NCI-H2227 treated with DMSO at 0.1 percent for 48 hours (cell line): ENCODE measurements around the gene CLMN.

Experiments
- DNase-seq: peaks from one replicate; lab custom pipeline; 2025; lab: John Stamatoyannopoulos, UW

The CLMN gene

GRCh38 chr14:95303552-95303951 is 16.2 kb downstream of the CLMN start:
- DNase-seq: no peak

- no peak for DNase-seq
These were observed 16.8 kb downstream of the CLMN start for GRCh38 chr14:95302667-95303506.

- DNase-seq: no peak
These were observed 18.1 kb downstream of the CLMN start for GRCh38 chr14:95301527-95302187.

GRCh38 chr14:95300697-95301526 is 18.8 kb downstream of the CLMN start:
- no peak for DNase-seq

- DNase-seq: no peak
These were observed 19.6 kb downstream of the CLMN start for GRCh38 chr14:95300002-95300696.

- no peak for DNase-seq
These were observed 20.4 kb downstream of the CLMN start for GRCh38 chr14:95299271-95299670.

- DNase-seq: no peak
These were observed 21.9 kb downstream of the CLMN start for GRCh38 chr14:95297832-95298231.

- no peak for DNase-seq
These were observed 22.7 kb downstream of the CLMN start for GRCh38 chr14:95296966-95297365.

GRCh38 chr14:95295600-95296376 is 23.9 kb downstream of the CLMN start:
- no peak for DNase-seq

- DNase-seq: no peak
These were observed 24.7 kb downstream of the CLMN start for GRCh38 chr14:95294834-95295599.

GRCh38 chr14:95294320-95294719 is 25.4 kb downstream of the CLMN start:
- no peak for DNase-seq

- DNase-seq: no peak
These were observed 26.3 kb downstream of the CLMN start for GRCh38 chr14:95293449-95293848.

GRCh38 chr14:95292660-95293425 is 26.9 kb downstream of the CLMN start:
- DNase-seq: no peak

GRCh38 chr14:95291859-95292542 is 27.7 kb downstream of the CLMN start:
- DNase-seq: peak; percentile 41

- no peak for DNase-seq
These were observed 28.8 kb downstream of the CLMN start for GRCh38 chr14:95290871-95291431.

- no peak for DNase-seq
These were observed 29.7 kb downstream of the CLMN start for GRCh38 chr14:95290021-95290420.

- DNase-seq: no peak
These were observed 30.2 kb downstream of the CLMN start for GRCh38 chr14:95289323-95290010.

- DNase-seq: no peak
These were observed 30.9 kb downstream of the CLMN start for GRCh38 chr14:95288672-95289322.
